Retina (tissue), 1 donor: ENCODE data around the gene COQ2.
"Not testable (repeated sequence)": the region's sequence is repeated elsewhere in the genome, so short reads cannot be mapped to it uniquely, and the experiment has no call there.

ENCODE experiments used
- DNase-seq: peaks from one replicate; pipeline ENCODE4 v3.0.0-alpha.2; 2016

COQ2 gene

DNA sequence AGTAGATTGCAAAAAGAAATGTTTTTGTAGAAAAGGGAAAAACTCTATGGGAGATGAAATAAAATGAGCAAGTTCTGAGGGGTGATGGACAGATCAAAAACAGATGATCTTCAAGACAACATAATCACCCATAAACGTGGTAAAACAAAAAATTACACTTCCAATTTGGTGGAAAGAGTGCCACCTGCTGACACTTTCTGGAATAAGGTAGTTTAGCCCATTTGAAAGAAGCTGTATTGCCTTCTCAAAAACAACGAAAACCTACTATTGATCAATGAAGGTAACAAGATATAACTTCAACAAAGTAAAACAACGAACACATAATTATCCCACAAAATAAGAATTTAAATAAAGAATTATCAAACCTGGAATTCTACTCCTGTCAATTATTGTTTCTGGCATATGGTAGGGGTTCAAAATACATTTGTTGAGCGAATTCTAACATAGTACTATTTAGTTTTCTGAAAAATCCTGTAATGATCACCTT is 2.5 kb downstream of the COQ2 start:
- DNase-seq: peak; percentile 53

GRCh38 chr4:83281307-83281706 is 3.3 kb downstream of the COQ2 start:
- DNase-seq: no peak

- DNase-seq: no peak
These were observed 8.1 kb downstream of the COQ2 start for GRCh38 chr4:83276299-83277040.

DNA sequence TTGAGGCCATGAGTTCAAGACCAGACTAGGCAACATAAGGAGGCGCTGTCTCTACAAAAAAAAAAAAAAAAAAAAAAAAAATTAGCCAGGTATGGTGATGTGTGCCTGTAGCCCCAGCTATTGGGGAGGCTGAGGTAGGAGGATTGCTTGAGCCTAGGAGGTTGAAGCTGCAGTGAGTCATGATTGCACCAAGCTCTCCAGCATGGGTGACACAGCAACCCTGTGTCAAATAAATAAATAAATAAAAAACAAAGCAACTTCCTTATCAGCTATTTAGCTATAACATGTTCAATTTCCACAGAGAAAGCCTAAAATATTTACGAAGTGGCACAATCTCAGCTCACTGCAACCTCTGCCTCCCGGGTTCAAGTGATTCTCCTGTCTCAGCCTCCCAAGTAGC is 10.7 kb downstream of the COQ2 start:
- not testable (repeated sequence) for DNase-seq

- DNase-seq: no peak
These were observed 11.7 kb downstream of the COQ2 start for GRCh38 chr4:83272900-83273299.

DNA sequence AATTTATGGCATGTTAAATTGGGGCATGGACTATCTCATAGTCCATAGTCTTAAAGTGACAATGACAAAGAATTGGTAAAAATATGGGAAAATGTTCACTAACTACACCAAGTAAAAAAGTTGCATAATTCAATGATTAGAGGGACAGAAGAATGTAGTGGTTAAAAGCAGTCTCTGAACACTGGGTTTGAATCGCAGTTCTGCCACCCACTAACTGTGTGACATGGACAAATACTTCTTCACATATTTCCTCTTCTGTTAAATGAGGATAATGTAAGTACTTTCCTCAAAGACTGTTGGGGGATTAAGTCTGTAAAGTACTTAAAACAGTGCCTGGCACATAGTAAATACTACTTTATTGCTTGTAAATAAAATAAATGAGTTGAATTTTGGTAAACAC is 15.3 kb downstream of the COQ2 start:
- DNase-seq: no peak

DNA sequence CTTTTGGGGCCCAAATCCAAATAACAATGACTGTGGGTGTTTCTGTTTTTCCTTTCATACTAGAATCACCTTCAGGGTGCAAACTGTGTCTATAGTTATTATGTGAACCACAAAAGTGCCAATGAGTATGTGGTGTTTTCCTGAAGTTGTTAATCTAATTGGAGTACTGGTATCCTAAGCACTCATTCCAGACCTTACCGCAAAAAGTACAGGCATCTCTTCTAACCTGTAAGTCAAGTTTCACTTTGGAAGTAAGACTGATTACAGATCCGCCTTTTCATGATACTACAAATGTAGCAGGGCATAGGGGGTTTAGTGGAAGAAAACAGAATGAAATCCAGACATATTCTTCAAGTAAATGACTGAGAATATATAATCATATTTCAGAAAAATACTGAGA is 16.1 kb downstream of the COQ2 start:
- DNase-seq: no peak

DNA sequence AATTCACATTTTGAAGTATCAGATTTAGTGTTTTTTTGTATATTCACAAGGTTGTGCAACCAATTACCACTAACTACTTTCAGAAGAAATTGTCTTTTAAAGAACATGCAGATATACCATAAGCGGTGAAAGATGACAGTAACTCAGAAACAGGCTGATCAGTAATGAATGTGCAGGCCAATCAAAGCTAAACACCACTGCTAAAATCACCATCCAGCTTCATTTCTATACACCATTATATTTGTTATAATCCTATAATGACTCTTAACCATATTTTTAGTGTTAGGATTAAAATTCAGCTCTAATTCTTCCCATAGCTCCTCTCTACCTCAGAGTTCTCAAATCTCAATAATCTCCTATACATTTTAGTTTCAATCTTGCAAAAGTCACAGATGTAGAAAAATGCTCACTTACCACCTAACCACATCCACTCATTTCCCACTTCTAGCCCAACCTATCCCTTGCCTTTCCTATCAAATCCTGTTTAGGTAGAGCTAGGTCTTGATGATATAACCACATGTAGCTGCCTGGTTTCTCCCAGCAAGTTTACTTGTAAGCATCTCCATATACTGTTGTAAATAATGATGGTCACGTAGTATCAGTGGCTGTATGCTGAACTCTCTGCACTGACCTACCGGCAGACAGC is 16.6 kb downstream of the COQ2 start:
- no peak for DNase-seq

DNA sequence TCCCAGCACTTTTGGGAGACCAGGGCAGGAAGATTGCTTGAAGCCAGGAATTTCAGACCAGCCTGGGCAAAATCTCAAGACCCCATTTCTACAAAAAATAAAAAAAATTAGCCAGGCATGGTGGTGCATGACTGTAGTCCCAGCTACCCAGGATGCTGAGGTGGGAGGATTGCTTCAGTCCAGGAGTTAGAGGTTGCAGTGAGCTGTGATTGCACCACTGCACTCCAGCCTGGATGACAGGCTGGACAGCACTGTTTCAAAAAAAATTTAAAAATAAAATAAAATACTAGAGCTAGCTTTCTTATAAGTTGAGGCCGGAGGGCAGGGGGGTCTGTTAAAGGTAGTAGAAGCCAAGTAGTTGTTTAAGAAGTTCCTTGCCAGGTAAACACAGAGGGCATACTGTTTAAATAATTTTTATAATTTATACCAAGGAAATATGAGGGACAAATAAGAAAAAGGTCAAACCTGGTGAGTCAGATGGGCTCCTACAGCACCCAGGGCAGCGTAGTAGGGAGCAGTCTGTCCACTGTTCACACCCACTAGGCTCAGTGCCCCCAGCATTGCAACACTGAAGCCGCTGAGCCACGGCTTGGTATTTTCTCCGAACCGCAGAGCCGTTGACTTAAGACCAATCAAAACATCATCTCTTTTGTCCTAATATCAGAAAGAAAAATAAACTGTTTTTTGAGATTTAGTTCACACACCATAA is 17.3 kb downstream of the COQ2 start:
- no peak for DNase-seq

DNA sequence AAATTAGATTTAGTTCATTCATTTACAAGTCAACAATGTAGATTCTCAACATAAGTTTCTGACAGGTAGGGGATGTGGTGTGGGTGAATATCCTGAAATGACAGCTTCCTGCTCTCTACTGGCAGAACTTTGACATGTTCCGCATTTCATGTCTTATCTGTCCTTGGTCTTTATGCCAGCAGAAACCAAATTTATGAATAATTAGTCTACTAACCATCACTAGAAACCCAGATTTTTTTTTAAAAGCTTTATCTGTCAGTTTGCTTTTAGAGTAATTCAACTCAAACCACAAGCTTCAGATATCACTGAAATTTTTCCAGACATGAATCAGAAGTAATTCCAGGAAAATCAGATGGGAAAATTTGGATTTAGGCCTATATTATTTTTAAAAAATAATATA is 17.9 kb downstream of the COQ2 start:
- no peak for DNase-seq

- no peak for DNase-seq
These were observed 21.5 kb downstream of the COQ2 start for GRCh38 chr4:83263106-83263505.

DNA sequence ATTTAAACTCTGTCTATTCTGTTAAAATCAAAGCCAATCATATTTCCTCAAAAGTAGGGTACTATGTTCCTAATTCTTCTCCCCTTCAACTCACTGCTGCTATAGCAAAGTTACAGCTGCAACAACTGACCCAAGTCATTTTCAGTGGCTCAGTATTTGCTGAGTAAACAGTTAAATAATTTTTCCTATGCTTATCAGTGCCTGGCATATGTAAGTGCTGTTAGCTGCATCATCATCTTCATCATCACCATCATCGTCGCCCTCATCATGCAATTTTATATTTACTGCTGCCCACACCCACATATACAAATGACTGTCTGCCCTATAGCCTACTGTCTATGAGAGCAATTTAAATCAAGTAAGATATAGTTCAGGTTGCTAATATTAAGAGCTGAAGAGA is 21.9 kb downstream of the COQ2 start:
- no peak for DNase-seq

- no peak for DNase-seq
These were observed 23.3 kb downstream of the COQ2 start for GRCh38 chr4:83261307-83261706.

DNA sequence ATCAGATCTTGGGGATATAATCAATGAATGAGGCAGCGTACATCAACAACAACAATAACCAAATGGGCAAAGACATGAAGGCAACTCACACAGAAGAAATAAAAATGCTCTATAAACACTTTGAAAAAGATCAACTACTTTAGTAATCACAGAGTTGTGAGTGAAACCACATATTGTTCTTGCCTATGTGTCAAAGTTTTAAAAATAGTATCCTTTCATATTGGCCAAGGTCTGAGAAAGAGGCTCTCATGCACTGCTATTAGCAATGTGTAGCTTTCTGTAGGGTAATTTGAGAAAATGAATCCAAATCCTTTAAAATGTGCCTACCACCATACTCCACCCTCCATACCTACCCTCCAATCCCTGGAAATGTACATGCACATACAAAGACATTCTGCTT is 25.0 kb downstream of the COQ2 start:
- no peak for DNase-seq

DNA sequence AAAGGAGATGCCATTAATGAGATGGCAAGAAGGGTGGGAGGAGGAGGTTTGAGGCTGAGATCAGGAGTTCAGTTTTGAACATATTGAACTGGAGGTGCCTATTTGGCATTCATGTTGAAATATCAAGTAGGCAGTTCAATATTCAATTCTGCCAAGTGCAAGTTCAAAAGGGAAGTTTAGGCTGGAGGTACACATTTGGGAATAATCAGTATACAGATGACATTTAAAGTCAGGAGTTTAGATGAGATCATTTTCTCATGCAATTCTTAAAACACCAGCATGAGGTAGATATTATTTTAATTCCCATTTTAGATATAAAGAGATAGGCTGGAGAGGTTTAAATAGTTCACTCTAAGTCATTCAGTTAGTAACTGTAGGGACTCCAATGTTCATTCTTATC is 26.1 kb downstream of the COQ2 start:
- DNase-seq: no peak

DNA sequence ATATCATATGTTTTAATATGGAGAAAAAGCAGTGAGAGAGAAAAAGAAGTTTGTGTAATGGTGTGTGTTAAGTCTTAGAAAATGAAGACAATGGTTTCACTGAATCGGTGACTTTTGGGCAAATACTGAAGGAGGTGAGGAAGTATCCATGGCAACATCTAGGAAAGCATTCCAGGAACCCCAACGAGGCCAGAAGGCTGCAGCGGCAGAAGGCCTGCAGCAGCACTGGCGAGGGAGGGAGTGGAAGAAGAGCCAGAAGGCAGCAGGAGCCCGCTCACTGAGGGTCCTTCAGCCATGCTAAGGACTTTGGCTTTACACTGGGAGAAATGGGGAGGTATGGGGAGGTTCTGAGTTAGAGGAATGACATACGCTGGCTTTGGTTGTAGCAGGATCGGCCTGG is 26.8 kb downstream of the COQ2 start:
- DNase-seq: no peak

GRCh38 chr4:83255584-83255983 is 29.0 kb downstream of the COQ2 start:
- DNase-seq: no peak

GRCh38 chr4:83252782-83253405 is 31.7 kb downstream of the COQ2 start:
- DNase-seq: peak; percentile 54

DNA sequence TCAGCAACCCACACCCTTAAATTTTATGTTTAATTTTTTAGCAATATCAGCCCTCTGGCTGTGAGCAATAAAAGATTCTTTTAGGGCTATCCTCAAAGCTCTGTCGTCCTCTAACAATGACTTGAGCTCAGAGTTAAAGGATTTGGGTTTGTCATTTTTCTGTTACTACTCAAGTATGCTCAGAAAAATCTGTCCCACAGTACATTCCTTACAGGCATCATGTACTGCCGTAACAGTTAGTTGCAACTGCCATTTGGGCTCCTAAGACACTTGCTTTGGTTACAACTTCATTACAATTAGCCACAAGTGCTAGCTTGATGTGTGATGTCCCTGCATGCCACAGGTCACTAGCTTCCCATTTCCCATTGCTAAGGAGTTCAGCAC is 33.2 kb downstream of the COQ2 start:
- DNase-seq: no peak

DNA sequence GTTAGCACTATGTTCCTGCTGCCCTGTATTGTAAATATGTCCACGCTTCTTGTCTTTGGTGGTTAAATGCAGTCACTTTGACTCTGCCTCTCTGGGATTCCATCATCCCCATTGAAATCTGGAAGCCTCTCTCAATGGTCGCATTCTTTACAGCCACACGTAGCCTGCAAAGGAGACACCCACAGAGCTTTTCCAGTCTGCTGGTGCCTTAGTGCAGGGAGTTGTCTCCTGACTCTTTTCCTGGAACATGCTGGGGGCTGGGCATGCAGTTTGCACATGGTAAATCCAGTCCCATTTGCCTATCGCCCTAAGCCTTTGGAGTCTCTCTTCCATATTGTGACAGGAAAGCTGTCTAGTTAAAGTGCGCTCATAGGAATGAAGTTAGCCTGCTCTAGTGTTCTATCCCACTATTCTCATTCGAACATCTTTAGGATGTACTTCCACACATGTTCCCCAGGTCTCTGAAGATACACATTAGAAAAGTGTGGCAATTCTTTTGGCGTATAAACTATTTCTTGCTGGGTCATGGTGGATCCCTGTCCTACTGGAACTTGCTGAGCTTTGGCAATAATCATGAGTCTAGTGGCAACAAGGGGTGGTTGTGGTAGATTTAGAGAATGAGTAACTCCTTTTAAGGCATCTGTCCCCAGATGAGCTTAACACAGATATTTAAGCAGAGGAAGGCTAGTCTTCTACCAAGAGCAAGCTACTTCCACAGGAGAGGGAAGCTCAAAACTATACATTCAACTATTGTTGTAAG is 33.7 kb downstream of the COQ2 start:
- DNase-seq: no peak

DNA sequence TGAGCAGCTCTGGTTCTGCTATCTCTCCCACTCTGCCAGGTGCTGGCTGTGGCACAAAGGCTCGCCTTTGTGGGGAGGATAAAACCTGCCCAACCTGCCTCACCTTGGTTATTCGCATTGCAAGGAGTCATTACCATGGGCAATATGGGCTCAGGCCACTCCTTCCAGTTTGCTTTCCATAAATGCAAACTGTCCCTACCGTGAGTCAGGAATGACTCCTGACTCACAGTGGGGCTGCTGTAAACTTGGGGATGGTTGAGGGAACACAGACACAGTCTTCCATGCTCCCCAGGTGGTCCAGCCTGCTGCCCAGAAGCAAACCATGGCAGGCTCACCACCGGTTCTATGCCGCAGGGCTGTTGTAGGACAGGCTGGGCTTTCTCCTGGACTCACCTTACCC is 36.1 kb downstream of the COQ2 start:
- DNase-seq: no peak

DNA sequence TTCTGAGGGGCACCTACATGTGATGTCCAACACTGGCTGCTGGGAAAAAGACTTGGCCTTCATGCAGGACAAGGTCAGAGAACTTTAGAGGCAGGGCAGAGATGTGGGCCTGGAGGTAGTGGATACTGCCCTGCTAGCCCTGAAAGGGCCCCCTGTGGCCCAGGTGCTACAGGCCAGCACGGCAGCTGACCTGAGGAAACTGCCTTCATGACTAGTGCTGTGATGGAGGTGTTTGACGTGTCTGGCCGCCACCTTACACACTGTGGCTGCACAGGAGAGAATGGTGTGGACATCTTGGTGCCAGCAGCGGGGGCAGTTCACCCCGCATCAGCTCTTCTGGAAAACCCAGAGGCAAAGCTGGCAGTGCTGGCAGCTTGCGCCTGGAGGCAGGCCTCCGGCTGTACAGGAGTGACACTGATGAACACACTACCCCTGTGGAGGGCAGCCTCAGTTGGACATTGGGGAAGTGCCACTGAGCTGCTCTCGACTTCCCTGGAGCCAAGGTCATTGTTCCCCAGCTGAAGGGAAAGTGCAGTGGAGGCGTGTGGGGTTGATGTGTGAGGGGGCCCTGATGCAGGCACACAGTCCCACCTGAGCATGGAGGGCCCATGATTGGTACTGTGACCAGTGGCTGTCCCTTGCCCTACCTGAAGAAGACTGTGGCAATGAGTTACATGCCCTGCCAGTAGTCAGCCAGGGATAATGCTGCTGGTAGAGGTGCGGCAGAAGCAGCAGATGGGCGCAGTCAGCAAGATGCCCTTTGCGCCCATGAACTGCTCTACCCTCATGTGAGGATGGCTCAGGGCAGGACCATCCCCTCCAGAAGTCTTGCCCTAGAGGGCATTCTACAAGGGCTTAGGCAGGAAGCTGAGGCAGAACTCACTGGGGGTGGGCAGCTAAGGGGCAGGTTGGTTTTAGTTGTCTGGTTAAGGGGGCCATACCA is 36.9 kb downstream of the COQ2 start:
- no peak for DNase-seq
